GM12872 (cell line): ENCODE data around the gene LAMB3.

Experiments
- CTCF ChIP-seq: IDR thresholded peaks from 3 replicates; pipeline ENCODE4 v1.5.1; 2011; ENCODE audit warnings: low read depth, mild to moderate bottlenecking, low read length, moderate library complexity; ENCODE audit not compliant: insufficient read depth

Gene LAMB3

GRCh38 chr1:209657918-209658317 lies 5.7 kb upstream of the LAMB3 start:
- no peak for TF ChIP-seq CTCF

- TF ChIP-seq CTCF = no peak
These were observed 5.1 kb upstream of the LAMB3 start for GRCh38 chr1:209657140-209657879.

- TF ChIP-seq CTCF = no peak
These were observed 3.4 kb upstream of the LAMB3 start for GRCh38 chr1:209655411-209656231.

- TF ChIP-seq CTCF = no peak
These were observed 1.7 kb upstream of the LAMB3 start for GRCh38 chr1:209653915-209654351.

- TF ChIP-seq CTCF = no peak
These were observed 712 bp upstream of the LAMB3 start for GRCh38 chr1:209652873-209653401.

GRCh38 chr1:209651138-209651587 lies 1.1 kb downstream of the LAMB3 start:
- no peak for TF ChIP-seq CTCF

GRCh38 chr1:209650454-209650853 lies 1.8 kb downstream of the LAMB3 start:
- TF ChIP-seq CTCF = no peak
